Hair follicular keratinocyte (primary cell): ENCODE data around the gene NME7. TPM values are rescaled to one million over a fixed set of nuclear protein-coding genes. Genes with fewer than 3 reads are reported as not detected.

Source experiments
- total RNA-seq: library from RNA; depleted of rRNA; stranded (reverse); fragments of >200 nt; gene quantifications from 2 replicates; pipeline ENCODE4 v1.2.3, GENCODE V29; 2015

NME7 gene
- 25.5 and 35.7 TPM in 2 replicates for total RNA-seq

GRCh38 chr1:169367686-169368405 is at the start of gene NME7, which contains the start of gene BLZF1:
Gene NME7, minus strand, starts transcription at chr1:169367797. Its CDS starts 87 bp downstream, at chr1:169367710.
Gene BLZF1, plus strand, starts transcription at chr1:169368195. Its CDS starts 1,328 bp downstream, at chr1:169369523.

GRCh38 chr1:169106095-169106920 is 261.3 kb downstream of the NME7 start, which contains the start of gene ATP1B1:
Gene ATP1B1, plus strand, starts transcription at chr1:169106690. Its CDS starts 140 bp downstream, at chr1:169106830.

Other genes starting within 250 kb of the NME7 start
- gene BLZF1, start 398 bp upstream of the NME7 start, total RNA-seq = 25.6 and 28.1 TPM in 2 replicates
- 0.31 TPM in 1 of 2 replicates, not detected in the other for gene CCDC181, start 59.7 kb upstream of the NME7 start, total RNA-seq
- gene SLC19A2, start 118.1 kb upstream of the NME7 start, total RNA-seq = 7.8 and 8.7 TPM in 2 replicates
- not detected in 2 replicates for gene F5, start 218.7 kb upstream of the NME7 start, total RNA-seq